ENCODE measurements around the gene CHST11. TPM values are rescaled to one million over a fixed set of nuclear protein-coding genes. Genes with fewer than 3 reads are reported as not detected.

CHST11 gene
- total and polyA plus RNA-seq, 2 of the 4 experiments (the other 2 are of a cell fraction): 1.4 to 2.7 TPM

DNA sequence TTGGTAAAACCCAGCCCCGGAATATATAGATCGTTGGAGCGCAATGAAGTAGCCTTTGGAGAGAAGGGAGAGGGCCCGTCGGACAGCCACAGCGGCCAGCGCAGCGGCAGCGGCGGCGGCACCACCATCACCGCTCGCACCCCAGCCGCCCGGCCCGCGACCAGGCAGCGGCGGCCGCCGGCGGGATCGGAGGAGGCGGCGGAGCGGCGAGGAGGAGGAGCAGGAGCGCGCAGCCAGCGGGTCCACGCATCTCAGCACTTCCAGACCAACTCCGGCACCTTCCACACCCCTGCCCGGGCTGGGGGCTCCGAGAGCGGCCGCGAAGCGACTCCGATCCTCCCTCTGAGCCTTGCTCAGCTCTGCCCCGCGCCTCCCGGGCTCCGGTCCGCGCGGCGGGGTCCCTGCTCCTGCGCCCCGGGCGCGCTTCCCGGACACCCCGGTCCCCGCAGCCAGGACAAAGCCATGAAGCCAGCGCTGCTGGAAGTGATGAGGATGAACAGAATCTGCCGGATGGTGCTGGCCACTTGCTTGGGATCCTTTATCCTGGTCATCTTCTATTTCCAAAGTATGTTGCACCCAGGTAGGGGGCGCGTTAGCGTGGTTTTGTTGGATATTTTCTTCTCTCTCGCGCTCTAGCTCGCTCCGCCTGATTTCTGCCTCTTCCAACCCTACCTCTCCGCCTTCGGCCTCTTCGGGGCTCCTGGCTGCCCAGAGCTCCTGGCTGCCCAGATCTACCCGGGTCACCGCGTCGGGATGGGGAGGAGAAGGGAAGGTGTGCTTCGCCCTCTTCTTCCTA lies 400 bp downstream of the CHST11 start:
- no peaks in the 10 kb centered on the region for H4K20me1 ChIP-seq (ENCODE audit: insufficient read depth, low read length)
- H3K4me2 ChIP-seq (ENCODE audit: low read depth, low read length): peak overlapping the region; percentile 79
- H2AK5ac ChIP-seq (ENCODE audit: low read depth, low read length): no peak overlapping the region
- no peak overlapping the region for H3K56ac ChIP-seq (ENCODE audit: extremely low read depth, insufficient read depth, low read length)
- no peak overlapping the region for H3K23ac ChIP-seq (ENCODE audit: low read depth, low read length)
- H3K18ac ChIP-seq (ENCODE audit: low read depth, low read length): no peak overlapping the region
- no peak overlapping the region for H2AK9ac ChIP-seq (replicated peaks; ENCODE audit: low read depth, low read length, poor library complexity)
- H2BK15ac ChIP-seq (ENCODE audit: low read depth, low read length): no peak overlapping the region
- no peak overlapping the region for H2BK20ac ChIP-seq (ENCODE audit: low read depth, low read length)
- no peak overlapping the region for H4K5ac ChIP-seq (ENCODE audit: low read depth, low read length)
- H2BK120ac ChIP-seq (ENCODE audit: low read depth, low read length): no peak overlapping the region
- BruUV-seq (replicated peaks): no TSS peak
- H2BK5ac ChIP-seq (ENCODE audit: low read depth, low read length, poor library complexity, severe bottlenecking): no peak overlapping the region
- H3K9ac ChIP-seq (ENCODE audit: low read depth, low read length): peak overlapping the region; percentile 57
- H3K9me3 ChIP-seq (ENCODE audit: control insufficient read depth, insufficient read depth, low read length): no peaks in the 10 kb centered on the region
- ATAC-seq (ENCODE audit: low read depth) (peak; percentile 76), DNase-seq (peak; percentile 61)
- TF ChIP-seq BHLHE40 (IDR thresholded peaks at IDR 0.05; ENCODE audit: low read depth, low read length) (no peak), CTCF (conservative IDR thresholded peaks at IDR 0.05; ENCODE audit: low read depth, low read length) (0 out of 2 replicates have a peak, but pooled peaks have one; percentile 18), RAD21 (IDR thresholded peaks at IDR 0.05; ENCODE audit: low read length) (peak; percentile 2; the same call in 1 of the 2 replicates)
- no peak overlapping the region for H4K91ac ChIP-seq (ENCODE audit: insufficient read depth, low read depth, low read length)
- H4K8ac ChIP-seq (ENCODE audit: low read depth in 2 of 2, low read length in 2 of 2): no peak overlapping the region
- dilution Hi-C loops (cut with HindIII; ENCODE audit: low sequenced_read_pairs, unreplicated experiment): no loop called here
- peak overlapping the region; percentile 69 for H3K4me3 ChIP-seq (ENCODE audit: insufficient read depth, low read depth, low read length)
- peaks cover 7% of the 10 kb centered on the region for H3K9me1 ChIP-seq (ENCODE audit: insufficient read depth, low read length)
- H3K14ac ChIP-seq (replicated peaks; ENCODE audit: low read depth, low read length): no peak overlapping the region
- H2AFZ ChIP-seq (replicated peaks; ENCODE audit: low read length, poor library complexity): peak overlapping the region; percentile 92
- WGBS, 2 experiments (ENCODE audit: extremely low coverage in 2 of 2, insufficient read length in 1 of 2): 0% methylated on average over 7 of the region's 71 CpGs; no CpG with 5 or more reads in 1 of the 2 experiments
- peaks cover 0 to 6% of the 10 kb centered on the region in 2 experiments; a peak in 1 of 4 replicates for H3K79me1 ChIP-seq (ENCODE audit: low read depth in 1 of 2, low read length in 2 of 2)
- no peak overlapping the region for H3K4ac ChIP-seq (ENCODE audit: low read depth, low read length)
- POLR2A ChIA-PET (ENCODE audit: unreplicated experiment): interaction anchor here (0.7 kb wide), 1 partner anchor 24 kb away, joined by 3 read pairs; no protein-coding TSS in a partner anchor
- in situ Hi-C loops (cut with MboI; ENCODE audit: low sequenced_read_pairs): no loop called here
- CTCF ChIA-PET: interaction anchor here (0.6 to 1.5 kb wide), 3 partner anchors 76 to 341 kb away, joined by 3 to 4 read pairs (median 3); no protein-coding TSS in a partner anchor
- peaks cover 2% of the 10 kb centered on the region; the same call in 1 of the 2 replicates for H3K4me1 ChIP-seq (ENCODE audit: control insufficient read depth, insufficient read depth, low read length)
- peaks cover 14% of the 10 kb centered on the region; the same call in 1 of the 2 replicates for H3K27me3 ChIP-seq (ENCODE audit: control insufficient read depth, insufficient read depth, low read length)
- intact Hi-C loops (cut with micrococcal nuclease): loop anchor here (2.0 kb wide), 1 partner anchor 420 kb away; no protein-coding TSS in a partner anchor
- H3K27ac ChIP-seq (ENCODE audit: insufficient read depth, low read length): no peak overlapping the region
- H3K36me3 ChIP-seq (ENCODE audit: control insufficient read depth, insufficient read depth, low read length): no peaks in the 10 kb centered on the region
